ENCODE data around the gene NME9. TPM values are rescaled to one million over a fixed set of nuclear protein-coding genes. Genes with fewer than 3 reads are reported as not detected.
"Not testable (repeated sequence)": the region's sequence is repeated elsewhere in the genome, so short reads cannot be mapped to it uniquely, and the experiment has no call there.

NME9 gene
- 0.72 TPM for total RNA-seq

GRCh38 chr3:138329127-138329983 lies at the start of gene NME9:
Gene NME9 (minus strand): TSS chr3:138329851. CDS start chr3:138329335, 516 bp downstream.
- peak; percentile 91 for DNase-seq

GRCh38 chr3:138378990-138379389 lies 49.3 kb upstream of the NME9 start:
- DNase-seq: no peak

- no peak for DNase-seq
These were observed 48.7 kb upstream of the NME9 start for GRCh38 chr3:138378331-138378730.

GRCh38 chr3:138377804-138378203 lies 48.2 kb upstream of the NME9 start:
- no peak for DNase-seq

- DNase-seq: not testable (repeated sequence)
These were observed 47.6 kb upstream of the NME9 start for GRCh38 chr3:138377212-138377611.

GRCh38 chr3:138376663-138377062 lies 47.0 kb upstream of the NME9 start:
- no peak for DNase-seq

GRCh38 chr3:138375447-138375846 lies 45.8 kb upstream of the NME9 start:
- no peak for DNase-seq

- no peak for DNase-seq
These were observed 45.0 kb upstream of the NME9 start for GRCh38 chr3:138374573-138375134.

- no peak for DNase-seq
These were observed 44.1 kb upstream of the NME9 start for GRCh38 chr3:138373736-138374094.

GRCh38 chr3:138373087-138373735 lies 43.6 kb upstream of the NME9 start:
- no peak for DNase-seq

GRCh38 chr3:138371070-138371965 lies 41.7 kb upstream of the NME9 start:
- DNase-seq: no peak

- no peak for DNase-seq
These were observed 40.7 kb upstream of the NME9 start for GRCh38 chr3:138370321-138370720.

- DNase-seq: no peak
These were observed 39.7 kb upstream of the NME9 start for GRCh38 chr3:138369151-138369900.

- peak; percentile 43 for DNase-seq
These were observed 38.3 kb upstream of the NME9 start for GRCh38 chr3:138367911-138368310.

GRCh38 chr3:138367326-138367850 lies 37.7 kb upstream of the NME9 start:
- no peak for DNase-seq

GRCh38 chr3:138366006-138366759 lies 36.5 kb upstream of the NME9 start:
- DNase-seq: no peak

GRCh38 chr3:138365253-138365555 lies 35.6 kb upstream of the NME9 start:
- no peak for DNase-seq

GRCh38 chr3:138364356-138365252 lies 35.0 kb upstream of the NME9 start:
- DNase-seq: no peak

GRCh38 chr3:138363322-138363721 lies 33.7 kb upstream of the NME9 start:
- DNase-seq: no peak

- no peak for DNase-seq
These were observed 32.9 kb upstream of the NME9 start for GRCh38 chr3:138362538-138362937.

Measured in tongue (tissue), 2 donors.